ENCODE measurements around the gene SEC22A.

DNA sequence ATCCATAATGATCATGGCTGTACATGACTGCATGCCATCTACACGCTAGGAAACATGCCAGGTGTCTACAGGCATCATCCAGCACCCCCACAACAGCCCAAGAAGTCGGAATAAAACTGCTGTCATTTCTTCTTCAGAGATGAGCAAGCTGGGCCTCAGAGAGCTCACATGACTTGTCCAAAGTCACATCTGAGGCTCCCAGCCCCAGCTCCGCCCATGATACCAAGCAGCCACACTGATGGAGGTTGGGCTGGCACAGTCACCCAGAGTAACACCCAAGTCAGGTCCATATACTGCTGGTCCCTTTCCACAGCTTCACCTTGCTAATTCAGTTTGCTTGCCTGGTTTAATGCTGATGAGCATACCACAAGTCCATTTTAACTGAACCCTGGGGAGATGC, 116.6 kb downstream of the SEC22A start:
- TF ChIP-seq ZNF501 (CRISPR knock-in tag; IDR thresholded peaks at IDR 0.05) (no peak), E2F1 (CRISPR knock-in tag; IDR thresholded peaks at IDR 0.05) (no peak), IRF1 (CRISPR knock-in tag; IDR thresholded peaks at IDR 0.05; ENCODE audit: low read depth) (no peak), PRDM10 (CRISPR knock-in tag; IDR thresholded peaks at IDR 0.05; ENCODE audit: low read depth) (no peak), JUNB (CRISPR knock-in tag; IDR thresholded peaks at IDR 0.05; ENCODE audit: borderline replicate concordance) (no peak), CEBPB (IDR thresholded peaks at IDR 0.05; ENCODE audit: borderline replicate concordance, low read depth, low read length) (no peak), ZNF451 (CRISPR knock-in tag; IDR thresholded peaks at IDR 0.05) (no peak), CBX5 (CRISPR knock-in tag; IDR thresholded peaks at IDR 0.05; ENCODE audit: borderline replicate concordance) (no peak)
- TF ChIP-seq, protein P1, sequence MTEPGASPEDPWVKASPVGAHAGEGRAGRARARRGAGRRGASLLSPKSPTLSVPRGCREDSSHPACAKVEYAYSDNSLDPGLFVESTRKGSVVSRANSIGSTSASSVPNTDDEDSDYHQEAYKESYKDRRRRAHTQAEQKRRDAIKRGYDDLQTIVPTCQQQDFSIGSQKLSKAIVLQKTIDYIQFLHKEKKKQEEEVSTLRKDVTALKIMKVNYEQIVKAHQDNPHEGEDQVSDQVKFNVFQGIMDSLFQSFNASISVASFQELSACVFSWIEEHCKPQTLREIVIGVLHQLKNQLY (CRISPR knock-in tag; IDR thresholded peaks at IDR 0.05): no peak
